GM18502 (cell line): ENCODE results near the gene ZNF783.
"Not testable (repeated sequence)": the region's sequence is repeated elsewhere in the genome, so short reads cannot be mapped to it uniquely, and the experiment has no call there.

Source experiments
- ATAC-seq: cut with Tn5 transposase; IDR thresholded peaks from one replicate; pipeline ENCODE4 v1.9.1; 2021; ENCODE audit warnings: mild to moderate bottlenecking; ENCODE audit not compliant: unreplicated experiment, poor library complexity

The ZNF783 gene

DNA sequence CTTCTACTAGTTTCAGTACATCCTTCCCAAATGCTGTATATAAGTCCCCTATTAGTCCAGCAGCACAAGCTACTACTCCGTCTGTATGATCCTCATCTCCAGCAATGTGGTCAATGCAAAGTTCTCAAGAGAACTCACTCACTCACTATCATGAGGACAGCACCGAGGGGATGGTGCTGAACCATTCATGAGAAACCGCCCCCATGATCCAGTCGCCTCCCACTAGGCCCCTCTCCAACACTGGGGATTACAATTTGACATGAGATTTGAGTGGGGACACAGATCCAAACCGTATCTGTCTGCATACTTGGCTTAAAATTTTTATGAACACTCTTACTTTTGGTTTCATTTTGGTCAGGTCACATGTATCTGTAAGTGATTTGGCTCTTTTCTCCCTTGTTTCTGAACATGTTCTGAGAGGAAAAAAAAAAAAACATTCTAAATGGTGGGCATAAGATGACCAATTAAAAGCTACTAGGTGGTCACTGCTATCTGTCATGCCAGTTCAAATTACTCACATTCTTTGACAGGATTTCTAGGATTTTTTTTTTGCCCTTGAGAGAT lies 60.1 kb downstream of the ZNF783 start:
- ATAC-seq = no peak

DNA sequence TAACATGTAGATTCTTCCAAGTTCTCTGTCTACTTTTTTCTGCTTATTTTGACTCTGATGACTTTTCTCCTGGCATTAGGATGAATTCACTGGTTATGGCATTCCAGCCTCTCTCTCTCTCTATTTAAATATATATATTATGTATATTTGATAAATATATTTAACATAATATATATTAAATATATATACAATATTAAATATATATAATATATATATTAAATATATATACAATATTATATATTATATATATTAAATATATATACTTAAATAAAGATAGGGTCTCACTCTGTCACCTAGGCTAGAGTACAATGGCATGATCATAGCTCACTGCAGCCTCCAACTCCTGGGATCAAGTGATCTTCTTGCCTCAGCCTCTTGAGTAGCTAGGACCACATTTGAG lies 60.7 kb downstream of the ZNF783 start:
- no peak for ATAC-seq

DNA sequence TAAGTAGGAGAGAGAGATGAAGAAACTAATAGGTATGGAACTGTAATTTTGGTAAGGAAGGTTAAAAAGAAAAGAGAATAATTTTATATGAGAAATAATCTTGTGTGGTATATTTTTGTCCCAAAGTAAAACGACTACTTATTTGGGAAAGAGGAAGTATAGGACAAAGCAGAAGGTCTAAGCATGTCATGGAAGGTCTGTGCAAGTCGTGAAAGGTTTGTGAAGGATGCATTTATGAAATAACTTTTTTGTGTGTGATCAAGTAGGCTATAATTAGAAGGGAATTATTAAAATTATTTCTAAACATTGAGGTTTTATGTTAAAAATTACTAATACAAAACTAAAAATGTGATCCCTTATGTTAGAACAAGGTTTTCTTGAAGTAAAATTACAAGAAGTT lies 63.3 kb downstream of the ZNF783 start:
- ATAC-seq = no peak

- ATAC-seq = no peak
Measured at GRCh38 chr7:149329265-149329664, 67.3 kb downstream of the ZNF783 start.

DNA sequence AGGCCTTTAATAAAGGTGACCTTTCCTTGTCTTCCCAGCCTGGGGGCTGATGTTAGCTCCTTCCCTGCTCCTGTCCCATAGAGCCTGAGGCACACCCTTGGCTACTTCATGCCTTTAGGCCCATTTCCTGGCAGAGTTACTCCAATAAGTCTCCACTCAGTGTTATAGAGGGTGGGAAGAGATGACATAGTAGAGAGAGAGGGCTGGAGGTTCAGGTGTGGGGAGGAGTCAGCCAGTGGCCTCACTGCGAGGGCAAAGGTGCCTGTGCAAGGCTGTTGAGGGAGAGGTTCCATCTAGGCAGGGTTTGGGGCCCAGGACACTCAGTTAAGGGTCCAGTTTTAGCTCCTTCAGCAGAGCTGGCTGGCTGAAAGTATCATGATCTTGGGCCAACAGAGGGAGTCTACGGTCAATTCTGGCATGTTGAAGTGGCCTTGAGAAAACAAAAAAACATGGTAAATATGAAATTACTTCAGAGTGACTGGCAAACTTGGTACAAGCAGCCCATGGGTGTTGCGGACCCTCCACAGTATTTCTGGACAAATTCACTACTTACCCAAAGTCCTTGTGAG lies 67.9 kb downstream of the ZNF783 start:
- no peak for ATAC-seq

GRCh38 chr7:149330914-149331567 lies 69.0 kb downstream of the ZNF783 start:
- ATAC-seq = no peak

- not testable (repeated sequence) for ATAC-seq
Measured at GRCh38 chr7:149332602-149333320, 70.8 kb downstream of the ZNF783 start.

DNA sequence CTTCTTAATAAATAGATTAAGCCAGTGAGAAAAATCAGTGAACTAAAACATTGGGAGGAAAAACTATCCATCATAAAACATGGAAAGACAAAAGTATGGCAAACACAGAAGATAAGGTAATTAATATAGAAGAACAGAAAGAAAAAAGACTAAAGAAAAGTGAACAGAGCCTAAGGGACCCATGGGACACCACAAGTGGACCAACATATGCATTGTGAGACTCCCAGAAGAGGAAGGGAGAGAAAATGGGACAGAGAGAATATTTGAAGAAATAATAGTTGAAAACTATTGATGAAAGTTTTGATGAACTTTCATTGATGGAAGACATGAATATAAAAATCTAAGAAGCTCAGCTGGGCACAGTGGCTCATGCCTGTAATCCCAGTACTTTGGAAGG lies 71.3 kb downstream of the ZNF783 start:
- no peak for ATAC-seq

GRCh38 chr7:149334219-149334618 lies 72.2 kb downstream of the ZNF783 start:
- no peak for ATAC-seq
